H9 (cell line): ENCODE measurements around the gene TMBIM6. TPM values are rescaled to one million over a fixed set of nuclear protein-coding genes. Genes with fewer than 3 reads are reported as not detected.

Experiments
- DNase-seq: peaks from one replicate; pipeline ENCODE4 v3.0.0-alpha.2; 2017
- H2AFZ ChIP-seq: one replicate; pipeline ENCODE4 v1.6.1; 2013; ENCODE audit warnings: mild to moderate bottlenecking, low read length, control low read depth, moderate library complexity
- H2AK5ac ChIP-seq: 2 replicates; pipeline ENCODE4 v1.6.1; 2013; ENCODE audit warnings: low read length, control low read depth, mixed read lengths; ENCODE audit not compliant: insufficient read length
- H2BK120ac ChIP-seq: one replicate; pipeline ENCODE4 v1.6.1; 2013; ENCODE audit warnings: low read depth, mild to moderate bottlenecking, low read length, control low read depth, inconsistent platforms; ENCODE audit not compliant: poor library complexity, severe bottlenecking
- H2BK12ac ChIP-seq: 2 replicates; pipeline ENCODE4 v1.6.1; 2013; ENCODE audit warnings: low read length, control low read depth, mixed read lengths, low read depth; ENCODE audit not compliant: insufficient read length
- H2BK15ac ChIP-seq: 2 replicates; pipeline ENCODE4 v1.6.1; 2013; ENCODE audit warnings: low read depth, low read length, control low read depth
- H2BK20ac ChIP-seq: one replicate; pipeline ENCODE4 v1.6.1; 2013; ENCODE audit warnings: low read depth, mild to moderate bottlenecking, low read length, control low read depth, inconsistent platforms; ENCODE audit not compliant: poor library complexity, severe bottlenecking
- H2BK5ac ChIP-seq: 2 replicates; pipeline ENCODE4 v1.6.1; 2013; ENCODE audit warnings: low read length, control low read depth, mixed read lengths; ENCODE audit not compliant: insufficient read length
- H3K14ac ChIP-seq: 2 replicates; pipeline ENCODE4 v1.6.1; 2013; ENCODE audit warnings: low read length, control low read depth; ENCODE audit not compliant: insufficient read depth
- H3K18ac ChIP-seq: 2 replicates; pipeline ENCODE4 v1.6.1; 2013; ENCODE audit warnings: low read depth, mild to moderate bottlenecking, mixed read lengths, low read length, control low read depth; ENCODE audit not compliant: insufficient read length
- H3K23ac ChIP-seq: 2 replicates; pipeline ENCODE4 v1.6.1; 2013; ENCODE audit warnings: low read length, control low read depth, mixed read lengths, low read depth; ENCODE audit not compliant: insufficient read length
- H3K23me2 ChIP-seq: 2 replicates; pipeline ENCODE4 v1.6.1; 2013; ENCODE audit warnings: low read depth, mild to moderate bottlenecking, mixed read lengths, low read length, control low read depth; ENCODE audit not compliant: insufficient read length, poor library complexity, severe bottlenecking
- H3K27ac ChIP-seq: 2 replicates; pipeline ENCODE4 v1.5.1; 2013; ENCODE audit warnings: low read length, control low read depth, mixed read lengths, low read depth; ENCODE audit not compliant: insufficient read length
- H3K27me3 ChIP-seq: 2 replicates; pipeline ENCODE4 v1.6.1; 2013; ENCODE audit warnings: low read length, control low read depth, inconsistent platforms; ENCODE audit not compliant: insufficient read depth
- H3K4ac ChIP-seq: 2 replicates; pipeline ENCODE4 v1.6.1; 2013; ENCODE audit warnings: low read depth, mild to moderate bottlenecking, control low read depth, inconsistent platforms, low read length, moderate library complexity
- H3K4me1 ChIP-seq: 2 replicates; pipeline ENCODE4 v1.6.1; 2013; ENCODE audit warnings: low read length, control low read depth, inconsistent platforms; ENCODE audit not compliant: insufficient read depth
- H3K4me2 ChIP-seq: 2 replicates; pipeline ENCODE4 v1.6.1; 2013; ENCODE audit warnings: low read length, control low read depth, mixed read lengths; ENCODE audit not compliant: insufficient read length, insufficient read depth
- H3K56ac ChIP-seq: 2 replicates; pipeline ENCODE4 v1.6.1; 2013; ENCODE audit warnings: low read depth, mild to moderate bottlenecking, mixed read lengths, low read length, control low read depth; ENCODE audit not compliant: insufficient read length
- H3K79me1 ChIP-seq: 2 replicates; pipeline ENCODE4 v1.6.1; 2013; ENCODE audit warnings: low read depth, mild to moderate bottlenecking, moderate library complexity, low read length, control low read depth, inconsistent platforms; ENCODE audit not compliant: insufficient read depth, poor library complexity, severe bottlenecking
- H3K79me2 ChIP-seq: 2 replicates; pipeline ENCODE4 v1.6.1; 2013; ENCODE audit warnings: low read length, control low read depth, inconsistent platforms; ENCODE audit not compliant: insufficient read depth
- H3K9ac ChIP-seq: 2 replicates; pipeline ENCODE4 v1.6.1; 2013; ENCODE audit warnings: low read length, control low read depth, mixed read lengths; ENCODE audit not compliant: insufficient read length; ENCODE audit errors: extremely low read depth
- H3K9me3 ChIP-seq: one replicate; pipeline ENCODE4 v1.6.1; 2013; ENCODE audit warnings: low read depth, low read length, inconsistent platforms; ENCODE audit not compliant: control insufficient read depth
- H3T11ph ChIP-seq: one replicate; pipeline ENCODE4 v1.6.1; 2013; ENCODE audit warnings: mild to moderate bottlenecking, low read length, control low read depth, inconsistent platforms
- H4K20me1 ChIP-seq: one replicate; pipeline ENCODE4 v1.6.1; 2013; ENCODE audit not compliant: control insufficient read depth, insufficient read length, insufficient read depth
- H4K5ac ChIP-seq: 2 replicates; pipeline ENCODE4 v1.6.1; 2013; ENCODE audit warnings: low read depth, mild to moderate bottlenecking, mixed read lengths, low read length, control low read depth; ENCODE audit not compliant: insufficient read length
- H4K8ac ChIP-seq: replicated peaks from 2 replicates; pipeline ENCODE4 v1.6.1; 2013; ENCODE audit warnings: low read length, control low read depth, mixed read lengths, low read depth; ENCODE audit not compliant: insufficient read length
- H4K91ac ChIP-seq: 2 replicates; pipeline ENCODE4 v1.6.1; 2013; ENCODE audit warnings: low read depth, mild to moderate bottlenecking, moderate library complexity, mixed read lengths, low read length, control low read depth; ENCODE audit not compliant: insufficient read length
- H3K27ac Mint-ChIP-seq, 3 experiments: 2 replicates in 2 of 3; 3 replicates in 1 of 3; pipeline ENCODE4 v1.8.0; 2020 to 2021; ENCODE audit warnings: mixed read lengths in 3 of 3, mild to moderate bottlenecking in 1 of 3, moderate library complexity in 1 of 3
- H3K27me3 Mint-ChIP-seq: 2 replicates; pipeline ENCODE4 v1.8.0; 2021; ENCODE audit warnings: low read depth, mild to moderate bottlenecking, moderate library complexity, mixed read lengths
- H3K36me3 Mint-ChIP-seq, 3 experiments: 2 replicates in 2 of 3; 3 replicates in 1 of 3; pipeline ENCODE4 v1.8.0; 2020 to 2021; ENCODE audit warnings: low read depth in 3 of 3, mixed read lengths in 3 of 3; ENCODE audit not compliant: insufficient read depth in 1 of 3
- H3K4me1 Mint-ChIP-seq, 2 experiments: 2 replicates each; pipeline ENCODE4 v1.8.0; 2020; ENCODE audit warnings: mixed read lengths in 2 of 2
- H3K4me3 Mint-ChIP-seq, 2 experiments: 2 replicates in 1 of 2; 3 replicates in 1 of 2; pipeline ENCODE4 v1.8.0; 2020 to 2021; ENCODE audit warnings: mild to moderate bottlenecking in 2 of 2, mixed read lengths in 2 of 2, moderate library complexity in 1 of 2
- H3K9me3 Mint-ChIP-seq, 2 experiments: 2 replicates in 1 of 2; 3 replicates in 1 of 2; pipeline ENCODE4 v1.8.0; 2020; ENCODE audit warnings: mild to moderate bottlenecking in 2 of 2, mixed read lengths in 2 of 2, moderate library complexity in 1 of 2
- WGBS: extraction: QIAGEN DNeasy Blood & Tissue Kit; methylation state at CpG from one replicate; pipeline ENCODE4 v1.1.7; 2013; ENCODE audit warnings: missing lambda C conversion rate, low lambda C conversion rate, mixed read lengths; ENCODE audit not compliant: insufficient read length; ENCODE audit errors: extremely low coverage; 5-methylcytosine and 5-hydroxymethylcytosine counted together
- total RNA-seq: library from RNA; stranded (reverse); gene quantifications from 2 replicates; pipeline ENCODE4 v1.2.1, GENCODE V29; 2021
- TF ChIP-seq, protein P1 (sequence below): fragments of 200-600 bp; sonication (generic); conservative IDR thresholded peaks from 3 replicates; pipeline ENCODE4 v1.8.0; 2021; ENCODE audit warnings: antibody characterized with exemption, mild to moderate bottlenecking

The TMBIM6 gene
- total RNA-seq, 1 experiment from 2014 or later: 362 TPM

DNA sequence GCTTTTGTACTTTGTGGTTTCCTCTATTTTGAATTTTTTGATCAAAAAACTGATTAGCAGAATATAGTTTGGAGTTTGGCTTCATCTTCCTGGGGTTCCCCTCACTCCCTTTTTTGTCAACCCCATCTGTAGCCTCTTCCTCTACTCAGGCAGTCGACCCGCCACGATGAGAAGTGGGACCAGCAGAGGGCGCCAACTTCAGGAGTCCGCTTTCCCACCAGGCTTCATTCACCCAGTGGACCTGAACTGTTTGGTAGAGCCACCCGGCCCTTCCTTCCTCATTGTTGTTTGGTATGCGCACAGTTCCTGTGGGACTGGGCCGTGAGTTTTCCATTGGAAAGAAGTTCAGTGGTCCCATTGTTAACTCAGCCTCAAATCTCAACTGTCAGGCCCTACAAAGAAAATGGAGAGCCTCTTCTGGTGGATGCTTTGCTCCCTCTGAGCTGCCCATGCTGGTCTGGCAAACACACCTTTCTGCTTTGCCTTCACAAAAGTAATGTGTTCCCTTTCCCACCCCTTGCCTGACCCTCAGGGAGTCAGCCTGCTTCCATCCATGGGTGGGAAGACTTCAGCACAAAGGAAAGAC lies 21.7 kb downstream of the TMBIM6 start:
- H3K27me3 Mint-ChIP-seq: no peaks in the 10 kb centered on the region
- peaks cover 11 to 17% of the 10 kb centered on the region in 2 experiments for H3K4me1 Mint-ChIP-seq
- Histone ChIP-seq H4K8ac (no peak overlapping the region), H3K9ac (no peak overlapping the region), H3K4me1 (no peaks in the 10 kb centered on the region), H2BK120ac (no peak overlapping the region), H3K9me3 (no peaks in the 10 kb centered on the region), H3K18ac (no peak overlapping the region), H3K14ac (no peak overlapping the region), H3K79me2 (no peaks in the 10 kb centered on the region), H3K4me2 (no peak overlapping the region), H2BK15ac (no peak overlapping the region), H4K5ac (no peak overlapping the region), H3K23ac (no peak overlapping the region), H4K91ac (no peak overlapping the region), H2BK20ac (no peak overlapping the region), H3K27ac (no peak overlapping the region), H3K23me2 (no peaks in the 10 kb centered on the region), H2BK12ac (no peak overlapping the region), H3K4ac (no peak overlapping the region), H3K27me3 (no peaks in the 10 kb centered on the region), H3T11ph (no peak overlapping the region), H2AFZ (no peak overlapping the region), H3K56ac (no peak overlapping the region), H2BK5ac (no peak overlapping the region), H2AK5ac (no peak overlapping the region), H3K79me1 (no peaks in the 10 kb centered on the region), H4K20me1 (no peaks in the 10 kb centered on the region)
- peak; percentile 84 for DNase-seq
- H3K4me3 Mint-ChIP-seq: no peak overlapping the region; a peak in 1 of 5 replicates
- H3K36me3 Mint-ChIP-seq: peaks cover 48 to 77% (median 60%) of the 10 kb centered on the region in 3 experiments; a peak in 6 of 7 replicates
- H3K9me3 Mint-ChIP-seq: no peaks in the 10 kb centered on the region
- H3K27ac Mint-ChIP-seq: peak overlapping the region in 1 of 3 experiments; percentile 21; a peak in 3 of 7 replicates
- WGBS: no CpG with 5 or more reads among the region's 8 CpGs
- TF ChIP-seq, protein P1, sequence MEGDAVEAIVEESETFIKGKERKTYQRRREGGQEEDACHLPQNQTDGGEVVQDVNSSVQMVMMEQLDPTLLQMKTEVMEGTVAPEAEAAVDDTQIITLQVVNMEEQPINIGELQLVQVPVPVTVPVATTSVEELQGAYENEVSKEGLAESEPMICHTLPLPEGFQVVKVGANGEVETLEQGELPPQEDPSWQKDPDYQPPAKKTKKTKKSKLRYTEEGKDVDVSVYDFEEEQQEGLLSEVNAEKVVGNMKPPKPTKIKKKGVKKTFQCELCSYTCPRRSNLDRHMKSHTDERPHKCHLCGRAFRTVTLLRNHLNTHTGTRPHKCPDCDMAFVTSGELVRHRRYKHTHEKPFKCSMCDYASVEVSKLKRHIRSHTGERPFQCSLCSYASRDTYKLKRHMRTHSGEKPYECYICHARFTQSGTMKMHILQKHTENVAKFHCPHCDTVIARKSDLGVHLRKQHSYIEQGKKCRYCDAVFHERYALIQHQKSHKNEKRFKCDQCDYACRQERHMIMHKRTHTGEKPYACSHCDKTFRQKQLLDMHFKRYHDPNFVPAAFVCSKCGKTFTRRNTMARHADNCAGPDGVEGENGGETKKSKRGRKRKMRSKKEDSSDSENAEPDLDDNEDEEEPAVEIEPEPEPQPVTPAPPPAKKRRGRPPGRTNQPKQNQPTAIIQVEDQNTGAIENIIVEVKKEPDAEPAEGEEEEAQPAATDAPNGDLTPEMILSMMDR: peak; percentile 87
